Measurements from ENCODE around the gene ABLIM3.

Gene ABLIM3

DNA sequence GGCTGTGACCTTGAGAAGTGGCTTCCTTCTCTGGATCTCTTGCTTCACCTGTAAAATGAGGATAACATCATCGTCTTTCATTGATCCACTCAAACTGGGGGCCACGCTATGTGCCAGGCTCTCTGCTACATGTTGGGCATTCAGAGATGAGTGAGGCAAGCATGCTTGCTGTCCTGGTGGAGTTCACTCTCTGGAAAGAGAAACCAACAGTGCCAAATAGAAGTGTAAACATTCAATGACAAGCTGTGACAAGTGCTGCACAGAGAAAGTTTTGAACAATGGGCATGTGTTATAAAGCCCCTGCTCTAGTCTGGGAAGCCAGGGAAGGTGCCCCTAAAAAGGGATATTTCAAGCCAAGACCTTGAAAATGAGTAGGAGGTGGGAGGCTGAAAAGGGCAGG, 79.5 kb downstream of the ABLIM3 start:
- H3K4me3 ChIP-seq (ENCODE audit: low read depth, low read length): no peak overlapping the region
- ChIA-PET POLR2A (no interaction called here), CTCF (interaction anchor here (6.1 to 14.8 kb wide), 2 partner anchors 78 to 90 kb away, joined by 36 to 249 read pairs; partner anchors contain the start of gene ABLIM3)
- TF ChIP-seq, protein P1, sequence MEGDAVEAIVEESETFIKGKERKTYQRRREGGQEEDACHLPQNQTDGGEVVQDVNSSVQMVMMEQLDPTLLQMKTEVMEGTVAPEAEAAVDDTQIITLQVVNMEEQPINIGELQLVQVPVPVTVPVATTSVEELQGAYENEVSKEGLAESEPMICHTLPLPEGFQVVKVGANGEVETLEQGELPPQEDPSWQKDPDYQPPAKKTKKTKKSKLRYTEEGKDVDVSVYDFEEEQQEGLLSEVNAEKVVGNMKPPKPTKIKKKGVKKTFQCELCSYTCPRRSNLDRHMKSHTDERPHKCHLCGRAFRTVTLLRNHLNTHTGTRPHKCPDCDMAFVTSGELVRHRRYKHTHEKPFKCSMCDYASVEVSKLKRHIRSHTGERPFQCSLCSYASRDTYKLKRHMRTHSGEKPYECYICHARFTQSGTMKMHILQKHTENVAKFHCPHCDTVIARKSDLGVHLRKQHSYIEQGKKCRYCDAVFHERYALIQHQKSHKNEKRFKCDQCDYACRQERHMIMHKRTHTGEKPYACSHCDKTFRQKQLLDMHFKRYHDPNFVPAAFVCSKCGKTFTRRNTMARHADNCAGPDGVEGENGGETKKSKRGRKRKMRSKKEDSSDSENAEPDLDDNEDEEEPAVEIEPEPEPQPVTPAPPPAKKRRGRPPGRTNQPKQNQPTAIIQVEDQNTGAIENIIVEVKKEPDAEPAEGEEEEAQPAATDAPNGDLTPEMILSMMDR (IDR thresholded peaks at IDR 0.05; ENCODE audit: insufficient read depth, low read length, missing control alignments): no peak
- no peak for DNase-seq (ENCODE audit: low read depth, low spot score)

DNA sequence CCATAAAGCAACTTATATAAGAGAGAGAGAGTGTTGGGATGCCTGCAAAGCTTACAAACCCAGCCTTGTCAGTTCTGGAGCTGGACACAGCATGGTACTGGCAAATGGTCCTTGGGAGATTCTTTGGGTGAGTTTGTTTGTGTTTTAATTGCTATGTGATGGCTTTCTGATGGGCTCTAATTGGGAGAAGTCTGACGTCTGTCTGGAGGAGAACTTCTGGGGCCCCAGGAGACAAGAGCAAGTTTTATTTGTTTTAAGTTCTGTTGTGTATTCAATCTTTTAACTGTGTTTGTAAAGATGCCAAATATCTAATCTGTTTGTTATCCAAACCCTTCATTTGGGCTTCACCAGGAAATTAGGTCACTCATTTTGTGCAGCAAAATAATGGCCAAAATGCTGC, 80.0 kb downstream of the ABLIM3 start:
- TF ChIP-seq, protein P1 (IDR thresholded peaks at IDR 0.05; ENCODE audit: insufficient read depth, low read length, missing control alignments): no peak
- DNase-seq (ENCODE audit: low read depth, low spot score): no peak
- H3K4me3 ChIP-seq (ENCODE audit: low read depth, low read length): no peak overlapping the region
- ChIA-PET CTCF (interaction anchor here (6.1 to 14.8 kb wide), 2 partner anchors 78 to 90 kb away, joined by 36 to 249 read pairs; partner anchors contain the start of gene ABLIM3), POLR2A (no interaction called here)

DNA sequence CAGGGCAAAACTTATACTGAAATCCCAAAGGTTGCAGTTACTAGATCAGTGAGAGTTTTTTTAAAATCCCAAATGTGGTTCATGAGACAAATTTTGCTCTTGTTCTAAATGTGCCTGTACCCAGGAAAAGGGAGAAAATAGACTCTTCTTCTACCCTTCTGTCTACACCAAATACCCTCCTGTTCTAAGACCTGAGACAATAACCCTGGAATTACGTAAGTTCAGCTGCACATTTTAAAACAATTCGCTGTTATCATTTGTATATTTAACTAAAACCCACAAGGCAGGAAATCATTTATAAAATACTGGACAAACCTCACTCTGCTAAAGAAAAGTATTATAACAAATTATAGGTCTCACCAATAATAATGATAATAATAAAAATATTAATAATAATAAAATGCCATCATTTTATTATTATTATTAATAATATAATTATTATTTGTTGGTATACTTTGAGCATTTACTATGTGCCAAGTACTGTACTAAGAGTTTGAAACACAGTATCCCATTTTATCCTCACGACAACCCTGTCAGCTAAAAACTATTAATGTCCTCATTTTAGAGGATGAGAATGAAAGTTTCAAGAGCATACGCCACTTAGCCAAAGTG, 80.5 kb downstream of the ABLIM3 start:
- TF ChIP-seq, protein P1 (IDR thresholded peaks at IDR 0.05; ENCODE audit: insufficient read depth, low read length, missing control alignments): no peak
- CTCF ChIA-PET: interaction anchor here (0.8 to 14.8 kb wide), 4 partner anchors 16 to 91 kb away, joined by 3 to 249 read pairs (median 20); partner anchors contain the start of gene ABLIM3
- POLR2A ChIA-PET: no interaction called here
- no peak overlapping the region for H3K4me3 ChIP-seq (ENCODE audit: low read depth, low read length)
- DNase-seq (ENCODE audit: low read depth, low spot score): no peak

DNA sequence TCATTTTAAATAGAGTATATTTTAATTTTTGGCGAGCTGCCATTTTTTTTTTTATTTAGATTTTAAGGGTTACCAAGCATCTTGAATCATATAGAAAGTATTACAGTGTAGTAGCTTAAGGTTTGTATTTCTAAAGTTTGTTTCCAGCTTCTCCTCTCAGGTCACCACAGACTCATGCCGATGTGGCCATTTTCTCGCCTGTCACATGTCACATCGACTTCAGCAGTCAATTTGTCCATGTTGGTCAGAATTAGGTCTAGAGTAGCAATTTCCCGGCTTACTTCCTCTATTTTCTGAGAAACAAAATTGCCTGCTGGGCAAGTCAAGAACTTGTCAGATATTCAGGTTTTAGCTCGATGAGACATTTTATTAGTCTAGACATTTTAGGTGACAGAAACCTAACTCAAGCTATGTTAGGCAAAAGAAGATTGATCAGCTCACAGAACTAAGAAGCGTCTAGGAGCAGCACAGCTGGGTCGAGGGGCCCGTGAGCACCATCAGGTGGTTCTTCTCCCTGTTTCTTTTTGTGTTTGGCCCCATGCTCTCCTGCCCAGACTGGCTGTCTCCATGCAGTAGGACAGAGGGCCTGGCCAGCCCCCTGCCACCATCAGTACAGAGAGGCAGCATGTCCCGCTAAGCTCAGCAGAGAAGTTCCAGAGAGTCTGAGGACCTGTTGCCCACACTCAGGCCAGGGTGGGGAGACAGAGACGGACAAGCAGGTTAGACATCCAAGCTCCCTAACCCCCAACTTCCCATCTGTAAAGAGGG, 82.0 kb downstream of the ABLIM3 start:
- TF ChIP-seq, protein P1 (IDR thresholded peaks at IDR 0.05; ENCODE audit: insufficient read depth, low read length, missing control alignments): no peak
- ChIA-PET CTCF (interaction anchor here (0.6 to 14.8 kb wide), 9 partner anchors 9 to 101 kb away, joined by 3 to 249 read pairs (median 3); partner anchors contain the start of gene ABLIM3), POLR2A (no interaction called here)
- no peak for DNase-seq (ENCODE audit: low read depth, low spot score)
- no peak overlapping the region for H3K4me3 ChIP-seq (ENCODE audit: low read depth, low read length)

DNA sequence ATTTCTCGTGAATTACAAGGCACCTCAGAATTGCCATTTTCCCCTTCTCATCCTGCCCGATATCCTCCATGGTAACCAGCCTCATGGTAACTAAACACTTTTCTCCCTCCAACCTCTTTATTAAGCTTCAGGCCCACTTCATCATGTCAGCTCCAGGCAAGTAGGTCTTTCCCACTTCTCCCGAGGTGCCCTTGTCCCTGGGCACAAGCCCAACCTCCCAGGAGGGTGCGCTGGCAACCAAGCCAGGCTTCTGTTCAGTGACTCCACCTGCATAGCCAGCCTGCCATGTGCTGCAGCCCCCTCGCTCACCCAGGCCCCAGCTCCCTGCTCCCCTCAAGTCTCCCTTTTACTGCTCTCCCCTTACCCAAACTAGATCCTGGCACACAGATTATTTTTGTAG, 83.0 kb downstream of the ABLIM3 start:
- no peak for DNase-seq (ENCODE audit: low read depth, low spot score)
- H3K4me3 ChIP-seq (ENCODE audit: low read depth, low read length): no peak overlapping the region
- TF ChIP-seq, protein P1 (IDR thresholded peaks at IDR 0.05; ENCODE audit: insufficient read depth, low read length, missing control alignments): no peak
- POLR2A ChIA-PET: no interaction called here
- CTCF ChIA-PET: interaction anchor here (0.9 to 14.8 kb wide), 6 partner anchors 9 to 102 kb away, joined by 3 to 249 read pairs (median 6); partner anchors contain the start of gene ABLIM3

All from AG04449 (cell line).